Activated T-cell treated with anti-CD3 and anti-CD28 coated beads, Interleukin-2, amount 50 U/mL, for 48 hours (primary cell): ENCODE data around the gene TBCD.
"Not testable (repeated sequence)": the region's sequence is repeated elsewhere in the genome, so short reads cannot be mapped to it uniquely, and the experiment has no call there.

ENCODE experiments used
- DNase-seq, 2 experiments: peaks; one replicate each; pipeline ENCODE4 v3.0.0-alpha.2; 2020

The TBCD gene

GRCh38 chr17:82729479-82730260 lies 22.2 kb upstream of the TBCD start:
- no peak for DNase-seq

- DNase-seq, result no peak
These were observed 19.6 kb upstream of the TBCD start for GRCh38 chr17:82732118-82732743.

- peak; percentile 33 to 54 for DNase-seq
These were observed 16.6 kb upstream of the TBCD start, which contains the start of gene FN3K for GRCh38 chr17:82734987-82735866. FN3K (plus strand) TSS chr17:82735615; CDS start chr17:82735637, 22 bp downstream.

- DNase-seq, result no peak
These were observed 15.2 kb upstream of the TBCD start for GRCh38 chr17:82736511-82737185.

- no peak for DNase-seq
These were observed 13.6 kb upstream of the TBCD start for GRCh38 chr17:82737967-82738877.

- DNase-seq, result no peak
These were observed 10.7 kb upstream of the TBCD start for GRCh38 chr17:82740906-82741759.

GRCh38 chr17:82743344-82744219 lies 8.3 kb upstream of the TBCD start:
- no peak for DNase-seq

- DNase-seq, result not testable (repeated sequence)
These were observed 7.1 kb upstream of the TBCD start for GRCh38 chr17:82744736-82745135.

- DNase-seq, result no peak
These were observed 6.3 kb upstream of the TBCD start for GRCh38 chr17:82745524-82745923.

GRCh38 chr17:82748756-82749155 lies 3.1 kb upstream of the TBCD start:
- no peak for DNase-seq

- DNase-seq, result no peak
These were observed 1.5 kb upstream of the TBCD start for GRCh38 chr17:82750241-82750908.

- DNase-seq, result no peak
These were observed 694 bp upstream of the TBCD start for GRCh38 chr17:82751171-82751570.

- DNase-seq, result no peak
These were observed 721 bp downstream of the TBCD start for GRCh38 chr17:82752371-82753200.

- DNase-seq, result no peak
These were observed 1.3 kb downstream of the TBCD start for GRCh38 chr17:82753201-82753464.

GRCh38 chr17:82754297-82755208 lies 2.7 kb downstream of the TBCD start:
- no peak for DNase-seq

- no peak for DNase-seq
These were observed 4.3 kb downstream of the TBCD start for GRCh38 chr17:82756166-82756565.

- DNase-seq, result no peak
These were observed 13.5 kb downstream of the TBCD start for GRCh38 chr17:82765371-82765770.
